GM23248 (cell line): ENCODE data around the gene CATSPERB. TPM values are rescaled to one million over a fixed set of nuclear protein-coding genes. Genes with fewer than 3 reads are reported as not detected.
"Not testable (repeated sequence)": the region's sequence is repeated elsewhere in the genome, so short reads cannot be mapped to it uniquely, and the experiment has no call there.

Experiments
- DNase-seq: peaks from one replicate; pipeline ENCODE4 v3.0.0-alpha.2; 2015
- H2AFZ ChIP-seq: fragments of 200-600 bp; sonication (generic); 2 replicates; pipeline ENCODE4 v1.6.1; 2016; ENCODE audit warnings: antibody characterized with exemption
- H3F3A ChIP-seq: fragments of 200-600 bp; sonication (generic); 2 replicates; pipeline ENCODE4 v1.6.1; 2016; ENCODE audit warnings: mild to moderate bottlenecking, antibody characterized with exemption, mixed run types; ENCODE audit not compliant: insufficient read depth
- H3K27ac ChIP-seq: fragments of 200-600 bp; sonication (generic); 2 replicates; pipeline ENCODE4 v1.5.1; 2016; ENCODE audit warnings: mild to moderate bottlenecking
- H3K27me3 ChIP-seq: fragments of 200-600 bp; sonication (generic); replicated peaks from 2 replicates; pipeline ENCODE4 v1.6.1; 2016; ENCODE audit warnings: mild to moderate bottlenecking; ENCODE audit not compliant: insufficient read depth
- H3K36me3 ChIP-seq: fragments of 200-600 bp; sonication (generic); 2 replicates; pipeline ENCODE4 v1.6.1; 2016; ENCODE audit warnings: low read depth, mild to moderate bottlenecking
- H3K4me1 ChIP-seq: fragments of 200-600 bp; sonication (generic); 2 replicates; pipeline ENCODE4 v1.6.1; 2016; ENCODE audit warnings: mild to moderate bottlenecking; ENCODE audit not compliant: insufficient read depth
- H3K4me2 ChIP-seq: fragments of 200-600 bp; sonication (generic); one replicate; pipeline ENCODE4 v1.6.1; 2016; ENCODE audit warnings: mild to moderate bottlenecking; ENCODE audit not compliant: unreplicated experiment
- H3K4me3 ChIP-seq: fragments of 200-600 bp; sonication (generic); 2 replicates; pipeline ENCODE4 v1.5.1; 2016; ENCODE audit warnings: mild to moderate bottlenecking
- H3K79me2 ChIP-seq: fragments of 200-600 bp; sonication (generic); 2 replicates; pipeline ENCODE4 v1.6.1; 2016; ENCODE audit warnings: mild to moderate bottlenecking; ENCODE audit not compliant: insufficient read depth
- H3K9ac ChIP-seq: fragments of 200-600 bp; sonication (generic); 2 replicates; pipeline ENCODE4 v1.6.1; 2016; ENCODE audit warnings: mild to moderate bottlenecking
- H3K9me2 ChIP-seq: fragments of 200-600 bp; sonication (generic); 2 replicates; pipeline ENCODE4 v1.6.1; 2016; ENCODE audit warnings: mixed run types, mild to moderate bottlenecking, moderate library complexity; ENCODE audit not compliant: insufficient read depth
- H3K9me3 ChIP-seq: fragments of 200-600 bp; sonication (generic); one replicate; pipeline ENCODE4 v1.6.1; 2017; ENCODE audit warnings: low read depth
- H4K20me1 ChIP-seq: fragments of 200-600 bp; sonication (generic); 2 replicates; pipeline ENCODE4 v1.6.0; 2016; ENCODE audit not compliant: insufficient read depth
- EZH2 ChIP-seq: fragments of 200-600 bp; sonication (generic); IDR thresholded peaks from 2 replicates; pipeline ENCODE4 v1.6.1; 2018; ENCODE audit warnings: antibody characterized with exemption, mild to moderate bottlenecking; ENCODE audit not compliant: insufficient read depth, poor library complexity, severe bottlenecking
- EZH2phosphoT487 ChIP-seq: fragments of 200-600 bp; sonication (generic); IDR thresholded peaks from 2 replicates; pipeline ENCODE4 v1.6.1; 2018; ENCODE audit warnings: antibody characterized with exemption, moderate library complexity, mild to moderate bottlenecking, low read depth; ENCODE audit not compliant: insufficient read depth
- WGBS, 2 experiments: methylation state at CpG; one replicate each; pipeline ENCODE4 v1.1.6; 2015 to 2017; ENCODE audit warnings: low lambda C conversion rate in 2 of 2, low coverage in 1 of 2; ENCODE audit errors: missing lambda C conversion rate in 2 of 2; 5-methylcytosine and 5-hydroxymethylcytosine counted together
- in situ Hi-C: fragments of 300-500 bp; cut with MboI; formaldehyde crosslinking; loops from 2 replicates; pipeline ENCODE4 v1.15.0; 2020
- polyA plus RNA-seq: library from polyadenylated mRNA; unstranded; fragments of >200 nt; fragmentation: Nextera tagmentation; extraction: Ambion mirVana; gene quantifications from 2 replicates; pipeline ENCODE4 v1.2.1, GENCODE V29; 2016
- total RNA-seq: library from RNA; depleted of rRNA; stranded (reverse); fragments of >200 nt; shearing (Covaris generic); gene quantifications from 2 replicates; pipeline ENCODE4 v1.2.3, GENCODE V29; 2014

CATSPERB gene
- total and polyA plus RNA-seq, 2 experiments from 2014 or later = 0.11 TPM; not detected in 1

DNA sequence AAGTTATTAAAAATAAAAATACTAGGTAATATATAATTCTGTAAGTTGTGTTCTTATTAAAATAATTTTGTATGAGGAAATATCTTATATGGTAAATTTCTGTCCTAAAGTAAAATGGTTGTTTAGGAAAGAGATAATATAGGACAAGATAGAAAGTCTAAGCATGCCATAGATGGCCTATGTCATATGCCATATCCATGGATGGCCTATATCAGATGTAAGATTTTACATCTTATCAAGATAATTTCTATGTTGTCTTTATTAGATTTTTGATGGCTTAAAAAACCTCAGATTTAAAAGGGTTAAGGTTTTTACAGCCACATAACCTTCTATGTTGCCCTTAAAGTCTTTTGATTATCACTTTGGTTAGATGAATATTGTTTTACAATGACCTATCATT is 52.6 kb downstream of the CATSPERB start:
- H3K9me3 ChIP-seq = no peaks in the 10 kb centered on the region
- H3K4me1 ChIP-seq = no peaks in the 10 kb centered on the region
- DNase-seq = no peak
- no peaks in the 10 kb centered on the region for H3F3A ChIP-seq
- H4K20me1 ChIP-seq = no peaks in the 10 kb centered on the region
- no peaks in the 10 kb centered on the region for H3K79me2 ChIP-seq
- no peak overlapping the region for H3K27ac ChIP-seq
- no peak overlapping the region for H3K4me3 ChIP-seq
- H2AFZ ChIP-seq = no peak overlapping the region
- no peak overlapping the region for H3K4me2 ChIP-seq
- in situ Hi-C loops = no loop called here
- H3K9me2 ChIP-seq = no peaks in the 10 kb centered on the region
- TF ChIP-seq EZH2phosphoT487 (no peak), EZH2 (no peak)
- no peaks in the 10 kb centered on the region; the same call in 1 of the 2 replicates for H3K27me3 ChIP-seq
- no peak overlapping the region for H3K9ac ChIP-seq
- no peaks in the 10 kb centered on the region for H3K36me3 ChIP-seq

GRCh38 chr14:91677687-91678086 is 54.2 kb downstream of the CATSPERB start:
- H3K9ac ChIP-seq, H3K4me3 ChIP-seq, DNase-seq, H3K36me3 ChIP-seq, H4K20me1 ChIP-seq, H3K4me1 ChIP-seq, H3K79me2 ChIP-seq, H3K4me2 ChIP-seq, H3K9me2 ChIP-seq, H2AFZ ChIP-seq, H3K27me3 ChIP-seq, H3K9me3 ChIP-seq, in situ Hi-C loops, H3K27ac ChIP-seq, H3F3A ChIP-seq: not testable (repeated sequence)
- WGBS, 2 experiments = 66 to 69% methylated on average over 3 of the region's 3 CpGs

- in situ Hi-C loops = no loop called here
- WGBS, 2 experiments = 48 to 51% methylated on average over 3 of the region's 3 CpGs
- no peaks in the 10 kb centered on the region for H3K27me3 ChIP-seq
- H3K4me2 ChIP-seq = no peak overlapping the region
- H3K9me3 ChIP-seq = no peaks in the 10 kb centered on the region
- no peaks in the 10 kb centered on the region for H3K79me2 ChIP-seq
- H3K4me3 ChIP-seq = no peak overlapping the region
- H3K9me2 ChIP-seq = no peaks in the 10 kb centered on the region
- TF ChIP-seq EZH2 (no peak), EZH2phosphoT487 (no peak)
- H3K27ac ChIP-seq = no peak overlapping the region
- H3K4me1 ChIP-seq = no peaks in the 10 kb centered on the region
- DNase-seq = no peak
- H3F3A ChIP-seq = no peaks in the 10 kb centered on the region
- H2AFZ ChIP-seq = no peak overlapping the region
- H4K20me1 ChIP-seq = no peaks in the 10 kb centered on the region
- H3K9ac ChIP-seq = no peak overlapping the region
- no peaks in the 10 kb centered on the region for H3K36me3 ChIP-seq
Observed at GRCh38 chr14:91674911-91675310, 57.0 kb downstream of the CATSPERB start.

DNA sequence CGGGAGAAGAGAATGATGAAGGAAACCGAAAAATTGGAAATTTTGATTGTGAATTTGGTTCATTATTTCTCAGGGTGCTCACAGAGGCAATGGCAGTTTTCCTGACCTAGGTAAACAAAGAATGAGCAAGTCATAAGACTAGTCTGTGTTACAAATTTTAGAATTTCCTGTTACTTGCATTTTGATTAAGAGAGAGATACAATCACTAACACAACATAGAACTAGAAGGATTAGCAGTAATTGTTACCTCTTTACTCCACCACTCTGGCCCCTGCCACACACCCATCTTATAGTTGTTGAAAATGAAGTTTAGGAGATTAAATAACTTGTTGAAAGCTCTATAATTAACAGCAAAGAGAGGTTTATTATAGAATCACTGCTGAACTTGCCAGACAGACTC is 62.0 kb downstream of the CATSPERB start:
- no peaks in the 10 kb centered on the region for H3K4me1 ChIP-seq
- in situ Hi-C loops = no loop called here
- H2AFZ ChIP-seq = no peak overlapping the region
- TF ChIP-seq EZH2 (no peak), EZH2phosphoT487 (no peak)
- no peaks in the 10 kb centered on the region for H3K36me3 ChIP-seq
- no peak for DNase-seq
- no peaks in the 10 kb centered on the region for H3F3A ChIP-seq
- no peak overlapping the region for H3K4me3 ChIP-seq
- WGBS, 2 experiments = 43 to 47% methylated on average over 2 of the region's 2 CpGs
- H3K27me3 ChIP-seq = no peaks in the 10 kb centered on the region
- H4K20me1 ChIP-seq = no peaks in the 10 kb centered on the region
- no peak overlapping the region for H3K9ac ChIP-seq
- H3K79me2 ChIP-seq = no peaks in the 10 kb centered on the region
- H3K4me2 ChIP-seq = no peak overlapping the region
- no peaks in the 10 kb centered on the region for H3K9me3 ChIP-seq
- H3K9me2 ChIP-seq = no peaks in the 10 kb centered on the region
- H3K27ac ChIP-seq = no peak overlapping the region

GRCh38 chr14:91667101-91667500 is 64.8 kb downstream of the CATSPERB start:
- H3K4me1 ChIP-seq, H3K9me3 ChIP-seq, DNase-seq, H3K27me3 ChIP-seq, H3K4me3 ChIP-seq, H3K27ac ChIP-seq, H3K9ac ChIP-seq, H3K79me2 ChIP-seq, H3F3A ChIP-seq, H3K4me2 ChIP-seq, in situ Hi-C loops, H2AFZ ChIP-seq, H3K9me2 ChIP-seq, H3K36me3 ChIP-seq, H4K20me1 ChIP-seq: not testable (repeated sequence)
- WGBS, 2 experiments = 79 to 90% methylated on average over 2 of the region's 2 CpGs
